HEK293T (cell line): ENCODE measurements around the gene HAS3.

ENCODE experiments used
- CTCF ChIA-PET: fragments of 350-600 bp; formaldehyde crosslinking; extraction: SDS; loops from one replicate; lab custom pipeline; 2021; ENCODE audit warnings: antibody characterized with exemption, inconsistent platforms; lab: Yijun Ruan, JAX
- POLR2A ChIA-PET: fragments of 350-600 bp; formaldehyde crosslinking; extraction: SDS; loops from one replicate; lab custom pipeline; 2020; ENCODE audit warnings: antibody characterized with exemption, inconsistent platforms; lab: Yijun Ruan, JAX
- DNase-seq: peaks from one replicate; pipeline ENCODE4 v3.0.0; 2012; ENCODE audit warnings: mixed read lengths; ENCODE audit errors: extremely low spot score
- ARNT ChIP-seq: fragments of 450-650 bp; IDR thresholded peaks from 2 replicates; pipeline ENCODE4 v1.6.1; 2017; ENCODE audit warnings: mild to moderate bottlenecking
- BHLHE40 ChIP-seq: fragments of 450-650 bp; IDR thresholded peaks from 2 replicates; pipeline ENCODE4 v1.6.1; 2016; ENCODE audit warnings: mild to moderate bottlenecking, moderate library complexity, borderline replicate concordance
- CTBP1 ChIP-seq: fragments of 450-650 bp; IDR thresholded peaks from 2 replicates; pipeline ENCODE4 v1.6.1; 2016; ENCODE audit warnings: borderline replicate concordance
- ELF4 ChIP-seq: fragments of 450-650 bp; IDR thresholded peaks from 2 replicates; pipeline ENCODE4 v1.6.1; 2017; ENCODE audit warnings: antibody characterized with exemption
- FOXA1 ChIP-seq: fragments of 450-650 bp; IDR thresholded peaks from 2 replicates; pipeline ENCODE4 v1.6.1; 2016; ENCODE audit warnings: mild to moderate bottlenecking
- FOXK2 ChIP-seq: fragments of 450-650 bp; IDR thresholded peaks from 2 replicates; pipeline ENCODE4 v1.6.1; 2016; ENCODE audit warnings: mild to moderate bottlenecking
- FOXM1 ChIP-seq: fragments of 450-650 bp; IDR thresholded peaks from 2 replicates; pipeline ENCODE4 v1.6.1; 2017; ENCODE audit warnings: mild to moderate bottlenecking, borderline replicate concordance
- HDGF ChIP-seq: fragments of 450-650 bp; IDR thresholded peaks from 2 replicates; pipeline ENCODE4 v1.6.1; 2017; ENCODE audit warnings: antibody characterized with exemption, borderline replicate concordance
- L3MBTL2 ChIP-seq: fragments of 450-650 bp; conservative IDR thresholded peaks from 2 replicates; pipeline ENCODE4 v1.6.1; 2016; ENCODE audit warnings: mild to moderate bottlenecking
- LEF1 ChIP-seq: fragments of 450-650 bp; IDR thresholded peaks from 2 replicates; pipeline ENCODE4 v1.6.1; 2017; ENCODE audit warnings: mild to moderate bottlenecking, borderline replicate concordance
- NFRKB ChIP-seq: fragments of 450-650 bp; IDR thresholded peaks from 2 replicates; pipeline ENCODE4 v1.6.1; 2016; ENCODE audit warnings: mild to moderate bottlenecking, moderate library complexity
- SP1 ChIP-seq: fragments of 450-650 bp; IDR thresholded peaks from 2 replicates; pipeline ENCODE4 v1.6.1; 2017
- SUZ12 ChIP-seq: fragments of 450-650 bp; IDR thresholded peaks from 2 replicates; pipeline ENCODE4 v1.6.1; 2016; ENCODE audit warnings: mild to moderate bottlenecking
- TARDBP ChIP-seq: fragments of 450-650 bp; IDR thresholded peaks from 2 replicates; pipeline ENCODE4 v1.6.1; 2016
- ZNF384 ChIP-seq: fragments of 450-650 bp; IDR thresholded peaks from 2 replicates; pipeline ENCODE4 v1.6.1; 2016
- TF ChIP-seq, protein P1 (sequence below): fragments of 450-650 bp; IDR thresholded peaks from 2 replicates; pipeline ENCODE4 v1.6.1; 2016

The HAS3 gene

DNA sequence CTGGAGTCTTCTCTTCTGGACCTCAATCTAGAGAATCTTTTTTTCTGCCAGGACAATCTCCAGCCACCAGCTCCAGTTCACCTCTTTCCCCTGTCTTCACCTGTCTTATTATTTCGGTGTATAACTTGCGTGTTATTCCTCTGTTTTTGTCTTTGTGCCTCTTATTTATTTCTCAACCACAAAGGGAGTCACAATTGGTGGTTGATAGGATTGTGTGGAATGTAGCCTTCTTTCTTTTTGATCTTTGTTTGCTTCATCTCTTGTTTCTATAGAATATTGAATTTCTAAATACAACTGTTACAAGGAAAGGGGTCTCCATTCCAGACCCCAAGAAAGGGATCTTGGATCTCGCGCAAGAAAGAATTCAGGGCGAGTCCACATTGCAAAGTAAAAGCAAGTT is 35.9 kb upstream of the HAS3 start:
- TF ChIP-seq FOXK2 (no peak), FOXM1 (no peak), HDGF (no peak), CTBP1 (no peak), ARNT (no peak), TARDBP (no peak), LEF1 (no peak), SUZ12 (no peak), SP1 (no peak), L3MBTL2 (no peak), BHLHE40 (no peak), FOXA1 (no peak), ELF4 (no peak), NFRKB (no peak)
- TF ChIP-seq, protein P1, sequence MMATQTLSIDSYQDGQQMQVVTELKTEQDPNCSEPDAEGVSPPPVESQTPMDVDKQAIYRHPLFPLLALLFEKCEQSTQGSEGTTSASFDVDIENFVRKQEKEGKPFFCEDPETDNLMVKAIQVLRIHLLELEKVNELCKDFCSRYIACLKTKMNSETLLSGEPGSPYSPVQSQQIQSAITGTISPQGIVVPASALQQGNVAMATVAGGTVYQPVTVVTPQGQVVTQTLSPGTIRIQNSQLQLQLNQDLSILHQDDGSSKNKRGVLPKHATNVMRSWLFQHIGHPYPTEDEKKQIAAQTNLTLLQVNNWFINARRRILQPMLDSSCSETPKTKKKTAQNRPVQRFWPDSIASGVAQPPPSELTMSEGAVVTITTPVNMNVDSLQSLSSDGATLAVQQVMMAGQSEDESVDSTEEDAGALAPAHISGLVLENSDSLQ, result no peak
- ChIA-PET CTCF (no interaction called here), POLR2A (no interaction called here)
- DNase-seq, result no peak

DNA sequence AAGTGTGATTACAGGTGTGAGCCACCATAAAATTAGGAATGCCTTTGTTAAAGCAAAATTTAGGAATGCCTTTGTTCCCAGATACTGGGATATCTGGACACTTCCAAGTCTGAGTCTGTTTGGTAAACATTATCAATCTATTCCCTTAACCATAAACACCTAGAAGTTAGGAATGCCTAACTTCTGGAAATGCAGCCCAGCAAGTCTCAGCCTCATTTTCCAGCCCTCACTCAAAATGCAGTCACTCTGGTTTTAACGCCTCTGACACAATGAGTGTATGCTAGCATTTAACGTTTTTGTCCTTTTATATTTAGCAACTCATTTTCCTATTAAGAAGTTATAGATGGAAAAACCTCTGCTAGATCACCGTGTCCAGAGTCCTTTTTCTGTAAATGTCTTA is 34.4 kb upstream of the HAS3 start:
- ChIA-PET POLR2A (no interaction called here), CTCF (no interaction called here)
- TF ChIP-seq CTBP1 (no peak), BHLHE40 (no peak), SUZ12 (no peak), ARNT (no peak), HDGF (no peak), FOXM1 (no peak)
- DNase-seq, result no peak

DNA sequence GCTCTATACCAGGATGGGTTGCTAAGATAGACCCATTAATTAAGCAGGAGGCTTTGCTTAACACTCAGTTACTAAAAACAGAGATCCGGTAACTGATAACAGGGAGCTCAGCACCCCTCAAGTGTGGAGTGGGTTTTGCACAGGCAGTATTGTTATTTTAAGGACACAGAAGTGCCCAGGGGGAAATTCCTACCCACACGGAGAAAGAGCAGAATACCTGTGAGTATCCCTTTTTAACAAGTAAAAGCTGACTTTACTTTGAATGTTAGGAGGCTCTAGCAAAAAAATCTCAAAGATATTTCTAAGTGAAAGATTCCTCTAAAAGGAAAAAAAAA is 32.8 kb upstream of the HAS3 start:
- DNase-seq, result no peak
- ChIA-PET POLR2A (no interaction called here), CTCF (interaction anchor here (0.7 kb wide), 1 partner anchor 749 kb away, joined by 5 read pairs; no protein-coding TSS in a partner anchor)
- TF ChIP-seq, protein P1, result no peak
- TF ChIP-seq ZNF384 (no peak), FOXK2 (no peak), ELF4 (no peak), SUZ12 (no peak), ARNT (no peak), LEF1 (no peak), BHLHE40 (no peak), SP1 (no peak), HDGF (no peak), TARDBP (no peak), CTBP1 (no peak), L3MBTL2 (no peak), FOXA1 (no peak), FOXM1 (no peak), NFRKB (no peak)

DNA sequence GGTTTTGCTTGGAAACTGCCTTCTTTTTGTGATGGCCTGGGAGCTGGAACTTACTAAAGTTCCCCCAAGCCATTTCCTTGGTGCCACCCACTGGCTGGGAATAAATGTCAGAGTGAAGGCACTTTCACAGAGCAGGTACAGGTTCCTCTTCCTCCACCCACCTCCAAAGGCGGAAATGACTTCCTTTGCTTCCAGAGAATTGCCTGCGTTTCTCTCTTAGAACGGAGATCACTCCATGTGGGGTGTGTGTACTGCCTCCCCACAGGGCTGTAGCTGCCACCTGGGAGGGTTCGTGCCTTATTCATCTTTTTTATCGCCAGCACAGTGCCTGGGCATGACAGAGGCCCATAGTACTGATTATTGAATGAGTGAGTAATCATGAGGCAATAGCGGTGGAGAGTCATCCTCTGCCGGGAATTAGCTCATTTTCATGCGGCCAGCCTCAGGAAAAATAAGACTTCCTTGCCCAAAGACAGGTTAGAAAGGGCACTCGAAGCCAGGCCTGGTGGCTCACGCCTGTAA is 32.2 kb upstream of the HAS3 start:
- DNase-seq, result no peak
- POLR2A ChIA-PET, result interaction anchor here (0.8 kb wide), 1 partner anchor 16 kb away, joined by 3 read pairs; no protein-coding TSS in a partner anchor
- no peak for TF ChIP-seq NFRKB
- TF ChIP-seq ZNF384, result no peak
- no peak for TF ChIP-seq HDGF
- CTCF ChIA-PET, result interaction anchor here (0.6 kb wide), 1 partner anchor 114 kb away, joined by 6 read pairs; no protein-coding TSS in a partner anchor

DNA sequence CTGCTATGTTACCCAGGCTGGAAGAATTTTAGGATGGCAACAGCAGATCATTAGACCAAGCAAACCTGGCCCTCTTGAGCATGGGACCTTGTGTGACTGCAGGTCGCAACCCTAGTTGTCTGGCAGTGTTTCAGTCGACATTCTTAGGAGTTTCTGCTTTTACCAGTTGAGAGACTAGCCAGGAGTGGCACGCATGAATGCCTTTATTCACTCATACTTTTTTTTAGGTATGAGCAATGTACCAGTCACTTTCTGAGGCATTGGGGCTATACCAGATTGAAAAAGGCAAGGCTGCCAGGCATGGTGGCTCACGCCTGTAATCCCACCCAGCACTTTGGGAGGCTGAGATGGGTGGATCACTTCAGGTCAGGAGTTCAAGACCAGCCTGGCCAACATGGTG is 28.2 kb upstream of the HAS3 start:
- CTCF ChIA-PET, result no interaction called here

DNA sequence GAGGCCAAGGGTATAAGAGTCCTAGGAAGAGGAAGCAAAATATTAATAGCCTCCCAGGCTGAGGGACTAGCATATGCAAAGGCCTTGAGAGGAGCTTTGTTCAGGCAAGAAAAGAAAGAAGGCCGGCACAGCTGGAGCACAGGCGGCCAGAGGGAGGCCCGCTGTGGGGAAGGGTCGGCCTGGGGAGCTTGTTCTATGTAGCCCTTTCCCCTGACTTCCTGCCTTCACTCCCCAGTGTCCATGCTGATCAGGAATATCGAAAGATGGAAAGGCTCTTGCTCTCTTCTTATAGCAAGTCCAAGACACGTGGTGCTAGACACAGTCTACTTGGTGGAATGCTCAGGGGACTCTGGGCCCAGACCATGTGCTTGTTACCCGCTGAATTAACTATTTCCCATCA is 27.4 kb upstream of the HAS3 start:
- POLR2A ChIA-PET, result no interaction called here
- no peak for TF ChIP-seq TARDBP
- no peak for TF ChIP-seq FOXK2
- TF ChIP-seq L3MBTL2, result no peak
- no peak for TF ChIP-seq ARNT
- no peak for TF ChIP-seq FOXM1
- TF ChIP-seq ELF4, result no peak
- TF ChIP-seq LEF1, result no peak
- no peak for TF ChIP-seq BHLHE40
- TF ChIP-seq SUZ12, result no peak
- TF ChIP-seq CTBP1, result no peak
- no peak for TF ChIP-seq SP1
- no peak for TF ChIP-seq ZNF384
- TF ChIP-seq, protein P1, result no peak
- TF ChIP-seq HDGF, result no peak
- TF ChIP-seq NFRKB, result no peak
- TF ChIP-seq FOXA1, result no peak
- no peak for DNase-seq
- CTCF ChIA-PET, result no interaction called here

More for the DNA sequence above, 28.2 kb upstream of the HAS3 start:
- POLR2A ChIA-PET, result no interaction called here
- no peak for DNase-seq
- TF ChIP-seq NFRKB (no peak), BHLHE40 (no peak), ZNF384 (no peak), HDGF (no peak), ELF4 (no peak), SUZ12 (no peak)
- TF ChIP-seq, protein P1, result no peak
